MM.1S (cell line): ENCODE results near the gene PTGIR.

Experiments
- EZH2 ChIP-seq: fragments of 300-600 bp; sonication (generic); optimal IDR thresholded peaks from 2 replicates; pipeline ENCODE3; 2017; ENCODE audit warnings: low read depth, mild to moderate bottlenecking, antibody characterized with exemption, low read length, mixed read lengths
- TF ChIP-seq, protein P1 (sequence below): fragments of 300-600 bp; sonication (generic); IDR thresholded peaks from 2 replicates; pipeline ENCODE4 v1.5.1; 2016; ENCODE audit warnings: antibody characterized with exemption, low read length, mixed read lengths

DNA sequence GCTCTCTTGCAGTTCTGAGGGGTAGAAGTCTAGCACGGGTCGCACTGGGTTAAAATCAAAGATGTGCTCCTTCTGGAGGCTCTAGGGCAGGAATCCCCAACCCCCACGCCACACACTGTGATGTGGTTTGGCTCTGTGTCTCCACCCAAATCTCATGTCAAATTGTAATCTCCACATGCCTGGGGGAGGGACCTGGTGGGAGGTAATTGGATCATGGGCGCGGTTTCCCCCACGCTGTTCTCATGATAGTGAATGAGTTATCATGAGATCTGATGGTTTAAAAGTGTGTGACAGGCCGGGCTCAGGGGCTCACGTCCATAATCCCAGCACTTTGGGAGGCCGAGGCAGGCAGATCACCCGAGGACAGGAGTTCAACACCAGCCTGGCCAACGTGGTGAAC, 50.4 kb downstream of the PTGIR start:
- TF ChIP-seq, protein P1, sequence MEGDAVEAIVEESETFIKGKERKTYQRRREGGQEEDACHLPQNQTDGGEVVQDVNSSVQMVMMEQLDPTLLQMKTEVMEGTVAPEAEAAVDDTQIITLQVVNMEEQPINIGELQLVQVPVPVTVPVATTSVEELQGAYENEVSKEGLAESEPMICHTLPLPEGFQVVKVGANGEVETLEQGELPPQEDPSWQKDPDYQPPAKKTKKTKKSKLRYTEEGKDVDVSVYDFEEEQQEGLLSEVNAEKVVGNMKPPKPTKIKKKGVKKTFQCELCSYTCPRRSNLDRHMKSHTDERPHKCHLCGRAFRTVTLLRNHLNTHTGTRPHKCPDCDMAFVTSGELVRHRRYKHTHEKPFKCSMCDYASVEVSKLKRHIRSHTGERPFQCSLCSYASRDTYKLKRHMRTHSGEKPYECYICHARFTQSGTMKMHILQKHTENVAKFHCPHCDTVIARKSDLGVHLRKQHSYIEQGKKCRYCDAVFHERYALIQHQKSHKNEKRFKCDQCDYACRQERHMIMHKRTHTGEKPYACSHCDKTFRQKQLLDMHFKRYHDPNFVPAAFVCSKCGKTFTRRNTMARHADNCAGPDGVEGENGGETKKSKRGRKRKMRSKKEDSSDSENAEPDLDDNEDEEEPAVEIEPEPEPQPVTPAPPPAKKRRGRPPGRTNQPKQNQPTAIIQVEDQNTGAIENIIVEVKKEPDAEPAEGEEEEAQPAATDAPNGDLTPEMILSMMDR, result no peak
- TF ChIP-seq EZH2, result no peak
